NCI-H524 (cell line): ENCODE measurements around the gene EPS15.
"Not testable (repeated sequence)": the region's sequence is repeated elsewhere in the genome, so short reads cannot be mapped to it uniquely, and the experiment has no call there.

Experiments
- DNase-seq, 2 experiments: peaks; one replicate each; lab custom pipeline; 2025; lab: John Stamatoyannopoulos, UW

Gene EPS15

DNA sequence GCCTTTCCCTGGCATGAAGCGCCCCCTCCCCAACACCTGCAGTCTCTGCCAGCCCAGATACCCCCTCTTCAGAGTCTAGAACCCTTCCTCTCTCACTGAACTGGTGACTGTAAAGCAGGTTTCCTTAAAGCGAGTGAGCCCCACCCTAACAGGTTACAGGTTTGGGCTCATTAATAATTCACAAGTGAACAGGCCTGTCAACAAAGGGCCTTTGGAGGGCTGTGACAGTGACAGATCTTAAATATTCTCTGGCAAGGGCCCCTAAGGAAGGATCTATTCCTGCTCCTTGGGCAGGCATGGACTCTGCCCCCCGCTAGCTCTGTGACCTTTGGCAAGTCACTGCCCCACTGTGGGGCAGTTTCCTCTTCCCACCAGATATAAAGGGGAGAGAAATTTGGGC lies 183.1 kb downstream of the EPS15 start:
- no peak for DNase-seq

DNA sequence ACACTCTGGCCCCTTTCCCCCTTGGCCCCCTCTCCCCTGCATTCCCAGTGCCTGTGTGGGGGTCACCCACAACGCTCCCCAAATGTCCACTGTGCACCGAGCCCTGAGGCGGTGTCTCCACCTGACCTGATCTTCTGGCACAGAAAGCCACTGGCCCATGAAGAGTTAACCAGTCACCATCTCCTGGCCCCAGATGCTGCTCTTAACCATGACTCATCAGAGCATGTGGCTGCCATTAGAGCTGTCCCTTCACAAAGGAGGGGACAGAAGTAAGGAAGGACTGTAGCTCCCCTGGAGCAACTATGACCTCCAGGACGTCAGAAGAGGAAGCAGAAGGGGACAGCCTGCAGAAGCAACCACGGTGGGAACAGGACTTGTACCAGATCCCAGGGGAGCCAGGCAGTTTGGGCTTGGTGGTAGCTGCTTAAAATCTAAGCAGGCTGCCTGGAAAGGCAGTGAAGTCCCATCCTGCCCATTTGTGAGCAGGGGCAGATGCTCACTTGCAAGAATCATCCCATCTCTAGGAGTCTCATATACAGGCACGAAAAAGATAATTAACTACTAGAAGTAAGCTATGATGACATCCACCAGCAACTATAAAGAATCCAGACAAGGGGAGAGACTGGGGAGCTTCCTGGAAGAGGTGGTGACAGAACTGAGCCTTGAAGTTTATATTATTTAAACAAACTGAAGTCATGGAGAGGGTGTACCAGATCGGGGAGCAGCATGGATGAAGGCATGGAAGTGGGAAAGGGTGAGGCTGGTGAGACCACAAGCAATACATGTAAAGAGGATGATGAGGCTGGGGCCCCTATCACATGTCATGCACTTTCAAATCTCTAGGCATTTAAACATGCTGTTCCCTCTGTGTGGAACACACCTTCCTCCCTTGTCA lies 187.6 kb downstream of the EPS15 start:
- DNase-seq: peak; percentile 23 to 65

DNA sequence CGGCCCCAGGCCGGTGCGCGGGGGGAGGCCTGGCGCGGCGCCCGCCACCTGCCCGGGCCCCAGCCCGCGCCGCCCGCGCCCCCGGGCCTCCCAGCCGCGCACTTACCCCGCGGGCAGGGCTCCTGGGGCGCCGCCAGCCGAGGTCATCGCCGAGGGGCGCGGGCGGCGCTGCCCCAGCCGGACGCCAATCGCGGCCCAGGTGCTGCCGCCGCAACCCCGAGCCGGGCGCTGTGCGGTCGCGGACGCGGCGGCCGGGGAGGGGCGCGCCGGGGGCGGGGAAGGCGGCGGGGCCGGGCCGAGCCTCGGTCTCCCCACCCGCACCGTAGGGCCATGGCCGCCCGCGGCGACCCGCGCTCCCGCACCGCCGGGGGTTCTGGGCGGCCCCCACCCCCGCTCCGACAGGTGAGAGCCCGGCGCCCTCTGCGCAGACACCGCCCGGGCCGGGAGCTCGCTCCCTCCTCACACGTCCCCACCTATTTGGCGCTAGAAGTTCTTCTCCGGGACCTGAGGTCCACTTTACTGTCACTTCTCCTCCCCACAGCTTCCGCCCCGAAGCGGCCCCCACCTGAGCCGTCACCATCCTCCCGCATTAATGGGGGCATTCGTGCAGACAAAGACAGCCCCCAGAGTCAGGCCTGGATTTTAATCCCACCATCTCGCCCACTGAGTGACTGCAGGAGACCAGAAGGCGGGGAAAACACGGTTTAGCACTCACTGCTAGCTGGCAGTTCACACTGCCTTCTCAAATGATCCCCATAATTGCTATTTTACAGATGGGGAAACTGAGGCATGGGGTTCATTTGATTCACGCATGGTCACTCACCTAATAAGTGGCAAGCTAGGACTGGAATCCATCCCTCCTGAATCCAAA lies 188.5 kb downstream of the EPS15 start, which contains the start of gene TTC39A:
TTC39A (minus strand) TSS at position 232 of the 871 bp plus-strand sequence; CDS start at position 147, 85 bp downstream.
- peak in 1 of 2 experiments; percentile 25 for DNase-seq

DNA sequence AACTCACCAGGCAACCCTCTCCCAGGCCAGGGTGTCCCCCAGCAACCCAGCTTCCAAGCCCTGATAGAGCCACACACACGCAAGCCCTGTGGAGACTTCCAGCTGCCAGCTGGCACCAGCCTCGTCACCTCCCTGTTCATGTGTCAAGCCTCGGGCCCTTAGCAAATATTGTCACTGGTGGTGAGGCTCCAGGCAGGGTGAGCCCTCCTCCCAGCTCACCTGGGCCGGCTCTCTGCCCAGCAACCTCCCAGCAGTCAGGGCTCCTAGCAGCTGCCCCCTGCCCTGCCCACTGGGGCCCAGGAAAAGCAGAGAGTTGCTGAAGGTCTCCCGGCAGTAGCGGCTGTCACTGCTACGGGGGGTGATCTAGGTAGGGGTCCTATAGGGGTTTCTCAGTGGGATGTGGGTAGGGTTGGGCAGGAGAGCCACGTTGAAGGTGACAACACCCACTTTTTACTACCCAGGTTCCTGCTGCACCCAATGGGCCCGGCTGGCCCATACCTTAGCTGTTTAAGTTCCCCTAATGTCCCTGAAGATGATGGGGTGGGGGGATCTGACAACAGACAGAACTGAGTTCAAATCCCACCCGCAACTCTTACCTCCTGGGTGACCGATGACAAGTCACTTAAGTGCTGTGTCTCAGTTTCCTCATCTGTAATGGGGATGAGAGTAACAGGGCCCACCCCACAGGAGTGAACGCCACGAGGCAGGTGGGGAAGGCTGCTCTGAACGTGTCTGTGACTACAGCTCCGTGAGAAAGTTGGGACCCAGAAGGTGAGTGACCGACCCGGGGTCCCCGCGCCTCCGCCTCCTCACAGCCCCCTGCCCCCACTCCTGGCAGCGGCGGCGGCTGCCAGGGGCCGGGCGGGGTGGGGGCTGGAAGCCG lies 189.4 kb downstream of the EPS15 start:
- DNase-seq: peak in 1 of 2 experiments; percentile 29

DNA sequence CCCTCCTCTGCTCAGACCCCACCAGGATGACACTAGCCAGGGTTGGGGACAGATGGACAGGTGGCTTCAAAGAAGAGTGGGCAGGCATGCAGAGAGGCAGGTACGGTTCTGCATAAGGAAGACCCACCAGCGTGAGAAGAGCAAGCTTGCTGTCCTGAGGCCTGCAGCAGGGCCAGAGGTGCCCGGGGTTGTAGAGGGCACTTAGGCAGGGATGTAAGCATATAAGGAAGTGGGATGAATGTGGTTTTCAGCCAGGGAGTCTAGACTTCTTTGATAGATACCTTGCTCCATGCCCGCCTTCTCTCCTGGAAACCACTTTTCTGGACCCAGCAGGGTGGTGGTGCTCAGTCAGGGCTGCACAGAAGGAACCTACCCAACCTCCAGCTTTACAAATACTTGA lies 190.1 kb downstream of the EPS15 start:
- no peak for DNase-seq

DNA sequence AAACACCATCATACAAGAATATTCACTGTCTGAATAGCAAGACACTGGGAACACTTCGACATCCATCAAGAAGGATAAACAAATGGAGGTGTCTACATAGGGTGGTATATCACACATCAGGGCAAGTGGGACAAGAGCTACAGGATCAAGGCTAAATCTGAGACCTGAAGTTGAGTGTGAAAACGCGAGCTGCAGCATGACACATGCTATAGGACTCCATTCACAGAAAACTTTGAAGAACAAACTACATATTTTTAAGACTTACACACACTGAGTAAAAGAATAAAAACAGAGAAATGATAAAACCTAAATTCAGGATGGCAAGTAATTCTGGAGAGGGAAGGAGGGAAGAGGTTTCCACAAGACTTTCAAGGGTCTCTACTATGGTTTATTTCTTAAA lies 190.8 kb downstream of the EPS15 start:
- DNase-seq: no peak

DNA sequence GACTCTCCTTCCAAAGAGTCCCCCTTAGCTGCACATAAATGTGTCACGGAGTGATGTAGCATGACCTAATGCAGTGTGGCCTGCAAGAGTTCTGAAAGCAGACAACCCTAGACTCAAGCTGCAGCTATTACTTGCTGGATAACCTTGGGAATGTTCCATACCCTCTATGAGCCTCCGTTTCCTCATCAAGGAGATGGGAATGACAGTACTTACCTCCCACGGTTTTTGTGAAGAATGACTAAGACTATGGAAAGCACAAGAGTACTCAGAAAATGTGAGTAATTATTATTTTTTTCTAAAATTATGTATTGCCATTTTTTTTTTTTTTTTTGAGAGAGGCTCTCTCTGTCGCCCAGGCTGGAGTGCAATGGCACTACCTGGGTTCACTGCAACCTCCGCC lies 191.7 kb downstream of the EPS15 start:
- DNase-seq: no peak

DNA sequence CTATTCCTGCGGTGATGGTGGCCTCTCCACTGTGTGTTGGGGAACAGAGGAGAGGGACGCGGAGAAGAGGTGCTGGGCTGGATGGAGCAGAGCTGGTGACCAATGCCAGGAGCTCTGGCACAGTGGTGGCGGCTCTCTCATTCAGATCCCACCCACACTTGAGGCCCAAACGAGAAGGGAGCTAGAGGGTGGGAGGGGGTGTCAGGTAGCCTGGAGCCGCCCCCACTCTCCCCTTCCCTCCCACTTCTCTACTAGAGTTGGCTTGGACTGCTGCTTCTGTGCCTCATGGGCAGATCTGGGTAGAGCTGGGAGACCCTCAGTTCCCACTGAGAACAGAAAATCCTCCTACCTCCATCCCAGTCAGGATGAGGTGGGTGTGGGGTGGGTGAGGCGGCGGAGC lies 192.2 kb downstream of the EPS15 start:
- no peak for DNase-seq

DNA sequence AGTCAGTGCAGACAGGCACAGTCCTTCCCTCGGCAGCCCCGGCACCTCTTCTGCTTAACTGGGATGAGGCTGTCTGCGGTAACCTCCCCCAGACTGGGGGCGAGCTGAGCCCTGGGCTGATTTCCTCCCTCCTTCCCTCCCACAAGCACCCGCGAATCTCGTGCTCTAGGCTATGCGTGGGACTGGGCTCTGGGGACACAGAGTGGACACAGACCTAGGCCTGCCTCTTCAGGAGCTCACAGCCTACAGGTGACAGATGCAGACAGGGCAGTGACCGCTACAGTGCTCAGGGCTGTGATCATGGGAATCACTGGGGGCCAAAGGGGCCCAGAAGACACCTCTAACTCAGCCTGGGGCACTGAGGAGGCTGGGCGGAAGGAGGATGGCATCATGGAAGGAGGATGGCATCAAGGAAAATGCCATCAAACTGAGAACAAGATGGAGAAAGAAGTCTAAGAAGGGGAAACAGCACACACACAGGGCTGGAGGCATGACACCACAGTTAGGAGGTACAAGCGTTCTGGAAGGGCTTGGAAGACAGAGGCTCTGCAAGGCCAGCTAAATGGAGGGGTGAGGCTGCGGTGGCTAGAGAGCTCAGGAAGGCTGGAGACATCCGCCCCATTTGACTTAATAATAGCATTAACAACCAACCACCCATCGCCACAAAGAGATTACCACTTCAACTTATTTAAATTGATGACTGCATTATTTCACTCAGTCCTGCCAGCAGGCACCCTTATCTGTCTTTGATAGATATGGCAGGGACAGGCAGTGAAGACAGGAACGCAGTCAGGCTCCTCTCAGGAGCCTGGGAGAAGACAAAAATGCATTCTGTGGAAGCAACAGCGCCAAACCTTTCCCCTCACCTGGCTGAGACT lies 192.9 kb downstream of the EPS15 start:
- no peak for DNase-seq

DNA sequence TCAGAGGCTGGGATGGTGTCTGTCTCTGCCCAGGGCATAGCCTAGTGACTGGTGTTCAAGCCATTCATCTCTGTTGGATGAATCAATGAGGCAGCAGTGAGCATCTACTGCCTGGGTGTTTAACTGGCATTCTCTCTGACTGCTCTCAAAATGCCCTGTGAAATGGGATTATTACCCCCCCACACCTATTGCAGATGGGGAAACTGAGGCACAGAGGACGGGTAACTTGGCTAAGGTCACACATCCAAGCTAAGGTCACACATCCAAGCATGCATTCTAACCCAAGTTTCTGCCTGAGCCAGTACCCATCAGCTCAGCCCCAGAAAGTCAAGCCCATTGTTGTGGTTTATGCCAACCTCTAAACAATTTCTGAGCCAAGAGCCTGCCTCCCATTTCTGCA lies 193.7 kb downstream of the EPS15 start:
- no peak for DNase-seq

DNA sequence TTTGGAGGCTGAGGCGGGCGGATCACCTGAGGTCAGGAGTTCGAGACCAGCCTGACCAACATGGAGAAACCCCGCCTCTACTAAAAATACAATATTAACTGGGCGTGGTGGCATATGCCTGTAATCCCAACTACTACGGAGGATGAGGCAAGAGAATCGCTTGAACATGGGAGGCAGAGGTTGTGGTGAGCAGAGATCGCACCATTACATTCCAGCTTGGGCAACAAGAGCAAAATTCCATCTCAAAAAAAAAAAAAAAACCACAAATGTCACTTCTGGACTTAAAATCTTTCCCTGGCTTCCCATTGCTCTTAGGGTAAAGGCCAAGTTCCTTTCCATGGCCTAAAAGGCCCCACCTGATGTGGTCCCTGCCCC lies 194.1 kb downstream of the EPS15 start:
- DNase-seq: not testable (repeated sequence)

DNA sequence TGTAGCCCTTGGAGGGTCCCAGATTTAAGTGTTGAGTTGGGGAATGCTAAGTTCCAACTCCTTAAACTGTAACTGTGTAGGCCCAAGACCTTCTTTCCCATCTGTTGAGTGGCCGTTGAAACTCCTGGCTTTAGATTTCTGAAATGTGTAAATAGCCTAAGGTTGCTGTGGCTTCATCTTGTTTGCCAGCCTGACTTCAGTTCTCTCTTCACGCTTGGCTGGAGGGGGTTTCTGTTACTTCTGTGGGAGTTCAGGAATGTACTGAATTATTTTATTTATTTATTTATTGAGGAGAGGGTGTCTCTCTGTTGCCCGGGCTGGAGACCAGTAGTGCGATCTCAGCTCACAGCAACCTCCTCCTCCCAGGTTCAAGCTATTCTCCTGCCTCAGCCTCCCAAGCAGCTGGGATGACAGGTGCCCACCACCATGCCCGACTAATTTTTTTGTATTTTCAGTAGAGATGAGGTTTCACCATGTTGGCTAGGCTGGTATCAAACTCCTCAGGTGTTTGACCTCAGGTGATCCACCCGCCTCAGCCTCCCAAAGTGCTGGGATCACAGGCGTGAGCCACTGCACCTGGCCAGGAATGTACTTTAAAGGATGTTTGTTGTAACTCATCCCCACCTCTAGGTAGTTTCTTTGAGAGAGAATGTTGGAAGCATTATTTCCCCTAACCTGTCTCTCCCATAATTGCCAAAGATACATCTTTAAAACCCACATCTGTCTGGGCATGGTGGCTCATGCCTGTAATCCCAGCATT lies 194.6 kb downstream of the EPS15 start:
- DNase-seq: no peak

DNA sequence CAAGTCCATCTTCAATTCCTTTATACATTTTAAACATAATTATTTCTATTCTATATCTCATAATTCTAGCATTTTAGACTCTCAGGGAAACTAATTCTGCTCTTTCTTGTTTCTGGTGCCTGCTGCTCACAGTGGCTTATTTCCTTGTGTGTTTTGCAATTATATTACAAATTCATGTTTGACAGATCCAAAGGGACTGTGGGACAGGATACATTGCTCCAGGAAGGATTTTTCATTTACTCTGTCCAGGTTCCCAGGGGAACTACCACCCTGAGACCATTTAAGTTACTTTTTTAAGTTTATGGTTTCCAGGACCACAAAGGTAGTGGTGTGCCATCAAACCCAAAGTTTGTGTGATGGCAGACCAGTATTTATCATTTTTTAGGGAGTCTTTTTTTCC lies 195.3 kb downstream of the EPS15 start:
- no peak for DNase-seq

DNA sequence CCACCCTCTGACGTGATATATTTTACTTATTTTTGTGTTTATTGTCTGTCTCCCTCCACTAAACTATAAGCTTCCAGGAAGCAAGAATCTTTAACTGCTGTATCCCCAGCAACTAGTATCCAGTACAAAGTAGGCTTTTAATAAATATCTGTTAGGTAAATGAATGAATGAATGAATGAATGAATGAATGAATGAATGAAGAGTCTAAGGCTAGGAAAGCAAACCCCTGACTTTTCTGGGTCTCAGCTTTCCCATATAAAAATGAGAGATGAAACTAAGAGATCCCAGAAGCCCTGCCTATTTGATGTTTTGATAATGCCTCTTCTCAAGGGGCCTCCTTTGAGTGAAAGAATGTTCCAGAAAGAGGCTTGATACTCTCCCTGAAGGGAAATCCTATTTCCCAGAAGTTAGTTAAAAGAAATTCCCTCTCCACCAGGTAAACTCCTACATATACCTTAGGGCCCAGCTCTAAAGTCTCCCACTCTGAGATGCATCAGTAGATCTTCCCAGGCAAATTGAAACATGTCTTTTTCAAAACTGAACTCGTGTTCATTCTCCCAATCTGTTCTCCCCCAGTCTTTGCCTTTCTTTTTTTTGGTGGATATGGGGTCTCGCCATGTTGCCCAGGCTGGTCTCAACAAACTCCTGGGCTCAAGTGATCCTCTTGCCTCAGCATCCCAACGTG lies 196.5 kb downstream of the EPS15 start:
- DNase-seq: no peak

DNA sequence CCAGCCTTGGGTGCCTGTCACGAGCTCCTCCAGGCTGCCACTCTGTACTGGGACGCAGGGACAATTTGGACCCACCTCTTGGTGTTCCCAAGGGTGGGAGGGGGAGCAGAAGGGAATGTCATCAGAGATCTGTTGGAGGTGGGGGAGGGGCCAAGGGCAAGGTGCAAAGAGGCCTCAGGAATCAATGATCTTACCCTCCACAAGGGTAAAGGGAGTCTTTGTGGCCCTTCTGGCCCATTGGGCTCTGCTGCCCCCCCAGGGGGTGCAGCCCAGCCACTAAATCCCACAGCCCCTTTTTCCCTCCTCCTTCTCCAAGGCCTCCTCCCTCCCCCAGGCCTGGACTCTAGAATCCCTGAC lies 197.2 kb downstream of the EPS15 start:
- DNase-seq: no peak

DNA sequence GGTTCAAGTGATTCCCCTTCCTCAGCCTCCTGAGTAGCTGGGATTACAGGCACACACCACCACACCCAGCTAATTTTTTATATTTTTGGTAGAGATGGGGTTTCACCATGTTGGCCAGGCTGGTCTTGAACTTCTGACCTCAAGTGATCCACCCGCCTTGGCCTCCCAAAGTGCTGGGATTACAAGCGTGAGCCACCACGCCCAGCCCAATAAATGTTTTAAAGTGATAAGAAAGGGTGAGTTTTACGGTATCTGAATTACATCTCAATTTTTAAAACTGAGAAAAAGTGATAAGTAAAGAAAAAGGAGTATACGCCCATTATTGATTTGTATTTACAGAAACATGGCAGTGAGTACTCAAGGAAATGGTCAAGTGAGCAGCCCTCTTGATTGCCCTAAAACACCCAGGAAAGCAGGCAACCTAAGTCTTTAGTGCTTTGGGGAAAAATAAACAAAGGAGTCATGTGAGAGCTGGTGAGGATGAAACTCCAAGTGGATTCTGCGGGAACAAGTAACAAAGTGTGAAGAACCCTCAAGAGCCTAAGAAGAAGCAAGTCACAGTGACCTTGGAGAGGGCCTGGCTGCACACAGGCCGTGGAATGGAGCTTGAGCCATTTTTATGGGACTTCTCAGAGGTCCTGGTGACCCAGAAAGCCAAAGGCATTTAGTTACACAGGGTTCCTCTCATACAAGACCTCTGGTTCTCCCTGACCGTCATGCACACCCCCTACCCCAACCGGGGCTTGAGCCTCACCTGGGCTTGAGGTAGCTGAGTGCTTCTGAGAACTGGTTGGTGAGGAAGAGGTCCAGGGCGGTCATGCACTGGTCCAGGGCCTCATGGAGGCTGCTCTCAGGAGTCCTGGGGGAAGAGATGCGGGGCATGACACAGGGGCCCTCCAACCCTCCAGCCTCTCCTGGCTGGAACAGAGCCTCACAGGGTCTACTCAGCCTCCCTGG lies 197.8 kb downstream of the EPS15 start:
- no peak for DNase-seq

DNA sequence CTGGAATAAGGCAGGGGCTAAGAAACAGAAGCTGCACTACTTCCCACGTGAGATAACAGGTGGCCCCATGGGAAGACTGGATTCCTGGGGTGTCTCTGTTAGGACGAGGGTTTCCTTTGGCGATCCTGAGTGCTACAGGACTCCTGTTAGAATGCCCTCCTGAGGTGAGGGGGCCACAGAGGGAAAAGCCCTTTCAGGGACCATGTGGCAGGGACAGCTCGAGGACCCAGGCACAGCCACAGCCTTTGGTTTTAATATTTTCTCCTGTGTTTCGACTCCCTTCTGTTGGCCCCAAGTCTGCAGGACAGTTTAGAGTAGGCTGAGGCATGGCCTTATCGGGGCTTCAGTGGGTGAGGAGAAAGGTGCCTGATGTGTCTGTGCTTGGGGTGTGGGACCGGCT lies 201.3 kb downstream of the EPS15 start:
- DNase-seq: no peak

DNA sequence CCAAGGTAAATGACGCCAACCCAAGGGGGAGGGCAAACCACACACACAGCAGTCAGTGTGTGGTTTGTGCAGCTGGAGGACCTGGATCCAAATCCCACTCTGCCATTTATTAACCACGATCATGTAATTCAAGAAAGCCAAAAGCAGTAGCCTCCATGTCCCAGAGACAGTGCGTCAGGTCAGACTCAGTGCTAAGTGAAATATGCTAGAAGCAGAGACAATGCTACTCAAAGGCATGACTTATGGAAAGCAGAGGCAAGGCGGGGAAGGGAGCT lies 202.3 kb downstream of the EPS15 start:
- no peak for DNase-seq
